ENCODE data around the gene KDM4B.

Gene KDM4B

DNA sequence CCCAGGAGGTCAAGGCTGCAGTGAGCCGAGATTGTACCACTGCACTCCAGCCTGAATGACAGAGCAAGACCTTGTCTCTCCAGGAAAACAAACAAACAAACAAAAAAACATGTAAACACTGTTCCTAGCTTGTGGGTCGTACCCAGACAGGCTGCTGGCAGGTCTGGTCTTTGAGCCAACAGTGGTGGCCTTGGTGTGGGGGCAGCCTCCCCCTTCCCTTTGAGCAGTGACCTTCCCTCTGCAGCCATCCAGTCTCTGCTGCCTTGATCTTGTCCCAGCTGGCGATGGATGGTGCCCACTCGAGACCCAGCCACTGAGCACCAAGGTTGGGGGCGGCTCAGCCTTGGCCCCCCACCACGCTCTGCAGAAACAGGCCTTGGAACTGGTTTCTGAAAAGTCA is 143.3 kb downstream of the KDM4B start:
- Histone ChIP-seq H3K9me3 (ENCODE audit: control insufficient read depth, low read depth, low read length) (no peaks in the 10 kb centered on the region), H3K27me3 (ENCODE audit: control insufficient read depth, insufficient read depth, low read length) (no peaks in the 10 kb centered on the region), H3K4me1 (ENCODE audit: control insufficient read depth, low read depth, low read length) (peaks cover 35% of the 10 kb centered on the region), H3K4me3 (ENCODE audit: low read length) (no peak overlapping the region), H3K36me3 (ENCODE audit: control insufficient read depth, low read depth, low read length) (no peaks in the 10 kb centered on the region), H3K9ac (ENCODE audit: low read length) (no peak overlapping the region), H3K27ac (ENCODE audit: low read length) (no peak overlapping the region)

DNA sequence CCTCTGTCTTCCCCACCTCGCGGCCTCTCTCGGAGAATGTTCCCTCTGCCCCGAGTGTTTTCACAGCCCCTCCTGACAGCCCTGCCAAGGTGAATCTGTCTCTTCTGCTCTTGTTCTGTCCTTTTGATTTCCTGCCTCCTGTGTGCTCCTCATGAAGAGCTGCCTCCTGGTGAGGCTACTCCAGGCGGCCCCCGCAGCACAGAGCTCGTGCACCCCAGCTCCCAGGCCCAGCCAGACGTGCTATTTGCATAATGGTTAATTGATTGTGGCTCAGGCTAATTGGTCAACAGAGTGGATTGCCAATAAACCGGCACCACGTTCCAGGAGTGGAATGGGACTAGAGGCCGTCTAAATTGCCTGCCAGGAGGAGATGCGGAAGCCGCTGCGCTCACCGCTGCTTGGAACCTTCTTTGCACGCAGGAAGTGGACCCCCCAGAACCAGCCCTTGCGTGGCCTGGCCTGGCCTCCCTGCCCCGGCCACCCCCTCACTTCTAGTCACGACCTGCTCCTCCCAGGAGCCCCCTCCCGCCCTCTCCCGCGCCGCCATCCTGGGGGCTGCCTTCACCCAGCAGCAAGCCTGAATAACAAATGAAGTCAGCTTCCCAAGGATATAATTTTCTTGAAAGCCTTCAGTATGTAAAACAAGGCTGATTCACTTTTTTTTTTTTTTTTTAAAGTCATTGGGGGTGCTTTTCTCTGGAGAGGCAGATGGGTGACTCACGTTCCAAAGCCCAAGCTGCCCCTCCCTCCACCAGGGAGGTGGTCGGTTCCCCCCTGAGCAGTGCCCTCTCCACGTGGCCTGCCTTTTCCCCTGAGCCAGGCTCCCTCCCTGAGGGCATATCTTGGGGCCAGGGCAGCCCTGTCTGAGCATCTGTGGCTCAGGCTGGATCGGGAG is 144.0 kb downstream of the KDM4B start:
- peak overlapping the region; percentile 12 for H3K9ac ChIP-seq (ENCODE audit: low read length)
- H3K36me3 ChIP-seq (ENCODE audit: control insufficient read depth, low read depth, low read length) = no peaks in the 10 kb centered on the region
- no peak overlapping the region for H3K4me3 ChIP-seq (ENCODE audit: low read length)
- no peaks in the 10 kb centered on the region for H3K9me3 ChIP-seq (ENCODE audit: control insufficient read depth, low read depth, low read length)
- H3K27me3 ChIP-seq (ENCODE audit: control insufficient read depth, insufficient read depth, low read length) = no peaks in the 10 kb centered on the region
- peaks cover 35% of the 10 kb centered on the region for H3K4me1 ChIP-seq (ENCODE audit: control insufficient read depth, low read depth, low read length)
- no peak overlapping the region for H3K27ac ChIP-seq (ENCODE audit: low read length)

DNA sequence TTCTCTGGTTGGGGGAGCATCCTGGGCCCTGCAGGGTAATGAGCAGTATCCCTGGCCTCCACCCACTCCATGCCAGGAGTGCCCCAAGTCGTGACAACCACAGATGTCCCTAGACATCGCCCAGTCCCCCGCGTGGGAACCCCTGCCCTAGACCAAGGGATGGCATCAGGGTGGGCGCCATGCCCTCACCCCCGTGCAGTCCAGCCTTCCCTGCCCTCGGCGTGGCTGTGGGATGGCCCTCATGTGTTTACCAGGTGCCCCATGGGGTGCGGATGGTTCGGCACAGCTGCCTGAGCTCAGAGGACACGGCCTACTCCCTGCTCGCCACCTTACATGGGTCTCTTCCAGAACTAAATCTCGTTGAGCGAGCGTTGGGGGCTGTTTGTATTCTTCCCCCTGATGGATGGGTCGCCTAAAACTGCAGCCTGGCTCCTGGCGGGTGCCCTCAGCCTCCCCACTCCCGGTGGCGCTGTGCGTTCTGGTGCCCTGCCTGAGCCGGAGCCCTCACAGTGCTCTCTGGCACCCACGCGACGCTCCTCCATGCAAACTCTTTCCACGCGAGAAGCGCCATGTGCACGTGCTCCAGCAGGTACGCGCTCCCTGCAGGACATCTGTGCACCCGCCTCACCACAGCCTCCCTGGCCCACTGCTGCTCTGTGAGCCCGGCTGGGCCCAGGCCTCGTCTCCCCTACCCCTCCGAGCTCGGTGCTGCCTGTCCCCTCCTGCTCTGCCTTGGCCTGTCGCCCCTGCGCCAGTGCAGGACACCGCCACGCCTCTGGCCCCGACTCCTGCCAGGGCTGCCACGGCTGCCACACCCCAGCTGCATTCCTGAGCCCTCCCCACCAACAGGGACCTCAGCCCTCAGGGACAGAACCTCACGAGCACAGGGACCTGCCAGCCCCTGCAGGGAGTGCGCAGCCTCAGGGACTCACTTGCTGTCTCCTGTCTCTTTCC is 145.0 kb downstream of the KDM4B start:
- Histone ChIP-seq H3K27me3 (ENCODE audit: control insufficient read depth, insufficient read depth, low read length) (no peaks in the 10 kb centered on the region), H3K4me1 (ENCODE audit: control insufficient read depth, low read depth, low read length) (peaks cover 35% of the 10 kb centered on the region), H3K36me3 (ENCODE audit: control insufficient read depth, low read depth, low read length) (no peaks in the 10 kb centered on the region), H3K27ac (ENCODE audit: low read length) (no peak overlapping the region), H3K9ac (ENCODE audit: low read length) (no peak overlapping the region), H3K4me3 (ENCODE audit: low read length) (no peak overlapping the region), H3K9me3 (ENCODE audit: control insufficient read depth, low read depth, low read length) (no peaks in the 10 kb centered on the region)

DNA sequence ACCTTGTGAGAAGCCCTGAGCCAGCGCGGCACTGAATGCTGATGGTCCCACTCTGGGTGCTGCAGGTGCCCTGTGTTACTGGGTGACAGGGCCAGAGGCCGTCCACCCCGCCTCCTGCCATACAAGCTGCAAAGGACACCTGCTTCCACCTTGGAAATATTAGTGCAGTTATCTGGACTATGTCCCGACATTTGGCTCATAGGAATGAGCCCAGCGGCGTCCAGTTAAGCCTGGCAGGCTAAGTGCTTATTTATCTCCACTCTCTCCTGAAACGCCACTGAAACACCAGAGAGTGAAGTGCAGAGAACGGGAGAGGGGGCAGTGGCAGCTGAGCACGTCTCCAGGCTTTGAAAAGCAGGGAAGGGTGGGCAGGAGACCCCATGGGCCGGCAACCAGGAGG is 145.8 kb downstream of the KDM4B start:
- no peak overlapping the region for H3K9ac ChIP-seq (ENCODE audit: low read length)
- no peaks in the 10 kb centered on the region for H3K9me3 ChIP-seq (ENCODE audit: control insufficient read depth, low read depth, low read length)
- H3K27me3 ChIP-seq (ENCODE audit: control insufficient read depth, insufficient read depth, low read length) = no peaks in the 10 kb centered on the region
- no peak overlapping the region for H3K4me3 ChIP-seq (ENCODE audit: low read length)
- no peak overlapping the region for H3K27ac ChIP-seq (ENCODE audit: low read length)
- H3K4me1 ChIP-seq (ENCODE audit: control insufficient read depth, low read depth, low read length) = peaks cover 34% of the 10 kb centered on the region
- no peaks in the 10 kb centered on the region for H3K36me3 ChIP-seq (ENCODE audit: control insufficient read depth, low read depth, low read length)

DNA sequence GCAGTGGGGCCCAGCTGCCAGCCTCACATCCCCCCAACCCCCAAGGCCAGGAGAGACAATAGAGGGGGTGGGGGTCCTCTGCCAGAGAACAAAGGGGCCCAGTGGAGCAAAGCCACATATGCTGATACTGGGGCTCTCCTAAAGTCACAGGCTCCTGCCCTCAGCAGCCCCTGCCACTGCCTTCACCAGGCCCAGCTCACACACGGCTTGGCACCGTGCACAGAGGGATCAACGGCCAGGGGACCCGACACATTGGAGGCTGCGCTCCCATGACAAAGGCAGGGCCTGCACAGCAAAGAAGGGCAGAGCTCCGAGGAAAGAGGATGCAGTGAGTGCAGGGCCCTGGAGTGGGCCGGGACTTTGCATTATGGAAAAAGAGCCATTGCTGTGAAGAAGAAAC is 146.4 kb downstream of the KDM4B start:
- Histone ChIP-seq H3K4me1 (ENCODE audit: control insufficient read depth, low read depth, low read length) (peaks cover 32% of the 10 kb centered on the region), H3K9me3 (ENCODE audit: control insufficient read depth, low read depth, low read length) (no peaks in the 10 kb centered on the region), H3K9ac (ENCODE audit: low read length) (peak overlapping the region; percentile 22), H3K36me3 (ENCODE audit: control insufficient read depth, low read depth, low read length) (no peaks in the 10 kb centered on the region), H3K27me3 (ENCODE audit: control insufficient read depth, insufficient read depth, low read length) (no peaks in the 10 kb centered on the region), H3K27ac (ENCODE audit: low read length) (no peak overlapping the region), H3K4me3 (ENCODE audit: low read length) (no peak overlapping the region)

DNA sequence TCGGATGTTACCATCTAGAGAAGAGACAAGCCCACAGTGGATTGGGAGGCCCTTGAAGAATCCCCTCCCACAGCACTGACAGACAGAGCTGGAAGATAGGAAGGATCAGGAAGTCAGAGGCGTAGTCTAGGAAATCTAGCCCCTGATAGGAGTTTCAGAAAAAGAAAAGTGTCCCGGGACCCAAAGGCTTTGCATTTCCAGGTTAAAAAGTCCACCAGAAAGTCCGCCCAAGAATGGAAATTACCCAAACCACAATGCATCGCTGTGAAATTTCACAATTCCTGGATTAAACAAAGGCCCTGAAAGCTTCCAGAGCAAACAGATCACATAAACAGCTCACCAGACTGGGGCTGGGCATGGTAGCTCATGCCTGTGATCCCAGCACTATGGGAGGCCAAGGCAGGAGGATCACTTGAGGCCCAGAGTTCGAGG is 146.9 kb downstream of the KDM4B start:
- H3K4me1 ChIP-seq (ENCODE audit: control insufficient read depth, low read depth, low read length) = peaks cover 32% of the 10 kb centered on the region
- H3K9ac ChIP-seq (ENCODE audit: low read length) = peak overlapping the region; percentile 22
- H3K27ac ChIP-seq (ENCODE audit: low read length) = no peak overlapping the region
- no peak overlapping the region for H3K4me3 ChIP-seq (ENCODE audit: low read length)
- H3K27me3 ChIP-seq (ENCODE audit: control insufficient read depth, insufficient read depth, low read length) = no peaks in the 10 kb centered on the region
- H3K36me3 ChIP-seq (ENCODE audit: control insufficient read depth, low read depth, low read length) = no peaks in the 10 kb centered on the region
- no peaks in the 10 kb centered on the region for H3K9me3 ChIP-seq (ENCODE audit: control insufficient read depth, low read depth, low read length)

DNA sequence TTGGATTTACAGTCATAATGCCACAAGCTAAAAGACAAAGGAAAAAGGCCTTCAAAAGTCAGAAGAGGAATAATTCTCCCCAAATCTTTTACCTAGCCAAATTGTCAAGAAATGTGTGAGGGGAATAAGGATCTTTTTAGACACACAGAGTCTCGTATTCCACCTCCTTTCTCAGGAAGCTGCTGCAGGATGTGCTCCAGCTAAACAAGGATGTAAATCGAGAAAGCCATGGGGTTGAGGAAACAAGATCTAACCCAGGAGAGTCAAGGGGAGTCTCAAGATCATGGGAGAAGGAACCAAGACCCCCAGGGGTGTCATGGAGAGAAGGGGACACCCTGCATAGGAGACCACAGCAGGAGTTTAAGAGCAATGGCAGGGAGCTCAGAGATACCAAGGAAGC is 147.4 kb downstream of the KDM4B start:
- Histone ChIP-seq H3K9ac (ENCODE audit: low read length) (no peak overlapping the region), H3K27me3 (ENCODE audit: control insufficient read depth, insufficient read depth, low read length) (no peaks in the 10 kb centered on the region), H3K9me3 (ENCODE audit: control insufficient read depth, low read depth, low read length) (no peaks in the 10 kb centered on the region), H3K36me3 (ENCODE audit: control insufficient read depth, low read depth, low read length) (no peaks in the 10 kb centered on the region), H3K4me1 (ENCODE audit: control insufficient read depth, low read depth, low read length) (peaks cover 36% of the 10 kb centered on the region), H3K4me3 (ENCODE audit: low read length) (no peak overlapping the region), H3K27ac (ENCODE audit: low read length) (no peak overlapping the region)

DNA sequence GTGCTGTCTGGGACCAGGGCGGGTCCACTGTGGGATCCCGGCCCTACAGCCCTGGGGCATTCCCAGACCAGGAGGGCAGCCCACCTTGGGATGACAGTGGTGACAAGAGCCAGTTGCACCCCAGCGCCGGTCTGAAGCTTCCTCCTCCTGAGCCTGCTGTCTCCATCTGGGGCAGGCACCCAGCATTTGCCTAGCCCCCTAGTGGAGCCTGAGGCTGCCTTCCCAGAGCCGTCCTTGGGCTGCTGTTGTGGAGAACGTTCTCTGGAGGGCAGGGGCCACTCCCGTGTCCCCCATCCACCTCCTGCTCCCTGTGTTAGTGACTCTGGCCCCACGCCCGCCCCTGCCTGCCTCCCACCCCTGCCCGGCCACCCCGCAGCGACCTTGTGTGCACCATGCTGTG is 148.5 kb downstream of the KDM4B start:
- H3K4me3 ChIP-seq (ENCODE audit: low read length) = no peak overlapping the region
- no peaks in the 10 kb centered on the region for H3K36me3 ChIP-seq (ENCODE audit: control insufficient read depth, low read depth, low read length)
- no peak overlapping the region for H3K9ac ChIP-seq (ENCODE audit: low read length)
- H3K9me3 ChIP-seq (ENCODE audit: control insufficient read depth, low read depth, low read length) = no peaks in the 10 kb centered on the region
- H3K27me3 ChIP-seq (ENCODE audit: control insufficient read depth, insufficient read depth, low read length) = no peaks in the 10 kb centered on the region
- peaks cover 37% of the 10 kb centered on the region for H3K4me1 ChIP-seq (ENCODE audit: control insufficient read depth, low read depth, low read length)
- no peak overlapping the region for H3K27ac ChIP-seq (ENCODE audit: low read length)

DNA sequence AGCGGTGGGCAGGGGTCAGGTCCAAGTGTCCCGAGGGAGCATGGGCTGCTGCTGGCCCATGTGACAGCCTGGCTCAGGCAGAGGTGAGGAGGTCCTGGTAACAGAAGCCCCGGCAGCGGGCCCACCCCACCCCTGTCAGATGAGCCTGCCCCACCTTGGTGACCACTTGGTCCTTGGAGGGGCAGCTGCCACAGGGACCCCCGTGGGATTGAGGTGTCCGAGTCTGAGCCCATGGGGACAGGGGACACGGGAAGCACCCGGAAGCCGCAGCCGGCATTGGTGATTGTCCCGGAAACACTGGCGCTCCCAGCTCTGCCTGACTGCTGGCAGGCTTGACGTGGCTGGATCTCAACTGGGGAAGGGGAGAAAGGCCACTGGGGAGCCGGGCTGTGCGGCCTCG is 149.1 kb downstream of the KDM4B start:
- Histone ChIP-seq H3K27me3 (ENCODE audit: control insufficient read depth, insufficient read depth, low read length) (no peaks in the 10 kb centered on the region), H3K4me1 (ENCODE audit: control insufficient read depth, low read depth, low read length) (peaks cover 31% of the 10 kb centered on the region), H3K4me3 (ENCODE audit: low read length) (no peak overlapping the region), H3K9ac (ENCODE audit: low read length) (no peak overlapping the region), H3K9me3 (ENCODE audit: control insufficient read depth, low read depth, low read length) (no peaks in the 10 kb centered on the region), H3K27ac (ENCODE audit: low read length) (no peak overlapping the region), H3K36me3 (ENCODE audit: control insufficient read depth, low read depth, low read length) (no peaks in the 10 kb centered on the region)

DNA sequence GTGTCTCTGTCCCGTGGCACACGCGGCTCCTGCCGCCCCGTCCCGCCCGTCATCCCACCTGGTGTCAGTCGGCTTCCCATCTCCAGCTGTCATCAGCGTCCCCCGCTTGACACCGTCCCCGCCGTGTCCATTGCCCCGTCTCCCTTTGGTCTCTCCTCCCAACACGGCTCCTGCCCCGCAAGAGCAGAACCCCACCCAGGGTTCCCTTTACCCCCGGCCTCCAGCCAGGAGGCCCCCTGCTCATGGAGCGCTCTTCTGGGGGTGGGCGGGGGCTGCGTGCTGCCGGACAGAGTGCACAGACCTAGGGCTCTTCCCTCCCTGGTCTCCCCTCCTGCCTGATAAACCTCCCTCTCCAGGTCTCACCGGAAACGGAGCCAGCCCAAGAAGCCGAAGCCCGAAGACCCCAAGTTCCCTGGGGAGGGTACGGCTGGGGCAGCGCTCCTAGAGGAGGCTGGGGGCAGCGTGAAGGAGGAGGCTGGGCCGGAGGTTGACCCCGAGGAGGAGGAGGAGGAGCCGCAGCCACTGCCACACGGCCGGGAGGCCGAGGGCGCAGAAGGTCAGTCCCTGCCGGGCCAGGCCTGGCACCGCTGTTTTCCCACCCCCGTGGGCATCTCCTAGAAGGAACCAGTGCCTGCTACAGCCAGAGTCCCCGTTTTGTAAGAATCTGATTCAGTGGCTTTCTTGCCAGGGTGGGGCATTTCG is 150.5 kb downstream of the KDM4B start:
- H3K27me3 ChIP-seq (ENCODE audit: control insufficient read depth, insufficient read depth, low read length) = no peaks in the 10 kb centered on the region
- no peak overlapping the region for H3K27ac ChIP-seq (ENCODE audit: low read length)
- H3K9ac ChIP-seq (ENCODE audit: low read length) = no peak overlapping the region
- no peaks in the 10 kb centered on the region for H3K9me3 ChIP-seq (ENCODE audit: control insufficient read depth, low read depth, low read length)
- no peak overlapping the region for H3K4me3 ChIP-seq (ENCODE audit: low read length)
- peaks cover 28% of the 10 kb centered on the region for H3K4me1 ChIP-seq (ENCODE audit: control insufficient read depth, low read depth, low read length)
- no peaks in the 10 kb centered on the region for H3K36me3 ChIP-seq (ENCODE audit: control insufficient read depth, low read depth, low read length)

DNA sequence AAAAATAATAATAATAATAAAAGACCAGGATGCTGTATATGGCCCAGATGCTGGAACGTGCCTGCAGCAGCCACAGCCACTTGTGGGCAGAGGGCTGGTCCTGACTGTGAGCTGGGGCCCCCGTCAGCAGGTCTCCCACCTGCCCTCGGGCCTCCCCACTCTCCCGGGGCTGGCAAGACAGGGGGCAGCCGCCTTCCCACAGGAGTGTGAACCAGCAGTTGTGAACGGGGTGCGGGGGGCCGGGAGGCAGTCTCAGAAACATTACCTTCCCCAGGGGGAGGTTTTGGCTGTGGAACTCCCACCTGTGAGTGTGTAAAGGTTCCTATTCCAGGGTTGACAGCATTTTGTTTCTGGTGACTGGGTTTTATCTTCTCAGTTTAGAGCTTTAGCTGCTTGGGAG is 151.4 kb downstream of the KDM4B start:
- Histone ChIP-seq H3K4me3 (ENCODE audit: low read length) (no peak overlapping the region), H3K9ac (ENCODE audit: low read length) (no peak overlapping the region), H3K27ac (ENCODE audit: low read length) (no peak overlapping the region), H3K27me3 (ENCODE audit: control insufficient read depth, insufficient read depth, low read length) (no peaks in the 10 kb centered on the region), H3K36me3 (ENCODE audit: control insufficient read depth, low read depth, low read length) (no peaks in the 10 kb centered on the region), H3K4me1 (ENCODE audit: control insufficient read depth, low read depth, low read length) (peaks cover 20% of the 10 kb centered on the region), H3K9me3 (ENCODE audit: control insufficient read depth, low read depth, low read length) (no peaks in the 10 kb centered on the region)
